GM12801 (cell line): ENCODE measurements around the gene CTR9.

ENCODE experiments used
- TF ChIP-seq, protein P1 (sequence below): IDR thresholded peaks from one replicate; pipeline ENCODE4 v1.5.1; 2011; ENCODE audit warnings: control low read depth; ENCODE audit not compliant: insufficient read length; ENCODE audit errors: extremely low read depth

Gene CTR9

DNA sequence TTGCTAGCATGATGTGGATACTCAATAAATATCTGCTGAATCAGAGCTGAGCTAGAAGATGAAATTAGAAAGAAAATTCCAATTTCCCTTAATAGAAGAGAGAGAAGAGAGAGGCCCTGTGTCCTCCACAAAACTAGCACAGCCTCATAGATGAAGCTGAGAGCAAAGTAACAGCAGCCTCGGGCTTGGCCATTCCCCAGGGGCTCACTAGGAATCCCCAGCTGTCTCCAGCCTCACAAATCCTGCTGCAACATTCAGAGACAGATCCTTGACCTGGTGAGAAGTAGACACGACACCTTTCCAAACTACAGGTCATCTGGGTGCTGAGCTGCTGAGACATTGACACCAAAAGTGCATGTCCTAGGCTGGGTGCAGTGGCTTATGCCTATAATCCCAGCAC is 31.4 kb upstream of the CTR9 start:
- TF ChIP-seq, protein P1, sequence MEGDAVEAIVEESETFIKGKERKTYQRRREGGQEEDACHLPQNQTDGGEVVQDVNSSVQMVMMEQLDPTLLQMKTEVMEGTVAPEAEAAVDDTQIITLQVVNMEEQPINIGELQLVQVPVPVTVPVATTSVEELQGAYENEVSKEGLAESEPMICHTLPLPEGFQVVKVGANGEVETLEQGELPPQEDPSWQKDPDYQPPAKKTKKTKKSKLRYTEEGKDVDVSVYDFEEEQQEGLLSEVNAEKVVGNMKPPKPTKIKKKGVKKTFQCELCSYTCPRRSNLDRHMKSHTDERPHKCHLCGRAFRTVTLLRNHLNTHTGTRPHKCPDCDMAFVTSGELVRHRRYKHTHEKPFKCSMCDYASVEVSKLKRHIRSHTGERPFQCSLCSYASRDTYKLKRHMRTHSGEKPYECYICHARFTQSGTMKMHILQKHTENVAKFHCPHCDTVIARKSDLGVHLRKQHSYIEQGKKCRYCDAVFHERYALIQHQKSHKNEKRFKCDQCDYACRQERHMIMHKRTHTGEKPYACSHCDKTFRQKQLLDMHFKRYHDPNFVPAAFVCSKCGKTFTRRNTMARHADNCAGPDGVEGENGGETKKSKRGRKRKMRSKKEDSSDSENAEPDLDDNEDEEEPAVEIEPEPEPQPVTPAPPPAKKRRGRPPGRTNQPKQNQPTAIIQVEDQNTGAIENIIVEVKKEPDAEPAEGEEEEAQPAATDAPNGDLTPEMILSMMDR = no peak

DNA sequence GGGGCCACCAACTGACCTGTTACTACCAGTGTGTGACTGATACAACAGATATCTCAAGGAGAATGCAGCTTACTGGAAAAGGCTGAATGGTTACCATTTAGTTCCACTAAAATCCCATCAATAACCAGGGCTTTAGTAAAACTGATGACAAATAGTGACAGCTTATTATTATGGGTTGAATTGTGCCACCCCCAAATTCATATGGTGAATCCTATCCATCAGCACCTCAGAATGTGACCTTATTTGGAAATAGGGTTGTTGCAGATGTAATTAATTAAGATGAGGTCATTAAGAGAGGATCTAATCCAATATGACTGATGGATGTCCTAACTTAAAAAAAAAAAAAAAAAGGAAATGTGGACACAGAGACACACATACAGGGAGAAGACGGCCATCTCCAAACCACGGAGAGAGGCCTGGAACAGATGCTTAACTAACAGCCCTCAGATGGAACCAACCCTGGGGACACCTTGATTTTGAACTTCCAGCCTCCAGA is 30.1 kb upstream of the CTR9 start:
- TF ChIP-seq, protein P1 = no peak

DNA sequence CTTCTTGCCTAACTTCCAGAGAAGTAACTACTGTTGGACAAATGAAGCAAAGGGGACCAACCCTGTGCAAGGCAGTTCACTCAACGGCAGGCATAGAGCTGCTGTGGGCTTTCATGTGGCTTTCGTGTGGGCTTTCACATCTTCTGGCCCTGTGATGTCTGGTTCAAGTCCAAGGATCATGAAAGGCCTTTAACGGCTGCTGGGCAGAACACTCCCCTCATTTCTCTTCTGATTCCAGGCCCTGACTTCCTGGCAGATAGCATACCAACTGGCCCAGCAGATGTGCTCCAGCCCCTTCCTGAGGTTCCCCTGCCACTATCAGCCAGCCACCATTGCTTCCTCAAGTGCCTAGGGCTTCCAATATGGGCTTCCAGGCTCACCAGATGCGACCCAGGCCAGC is 28.7 kb upstream of the CTR9 start:
- TF ChIP-seq, protein P1 = no peak

DNA sequence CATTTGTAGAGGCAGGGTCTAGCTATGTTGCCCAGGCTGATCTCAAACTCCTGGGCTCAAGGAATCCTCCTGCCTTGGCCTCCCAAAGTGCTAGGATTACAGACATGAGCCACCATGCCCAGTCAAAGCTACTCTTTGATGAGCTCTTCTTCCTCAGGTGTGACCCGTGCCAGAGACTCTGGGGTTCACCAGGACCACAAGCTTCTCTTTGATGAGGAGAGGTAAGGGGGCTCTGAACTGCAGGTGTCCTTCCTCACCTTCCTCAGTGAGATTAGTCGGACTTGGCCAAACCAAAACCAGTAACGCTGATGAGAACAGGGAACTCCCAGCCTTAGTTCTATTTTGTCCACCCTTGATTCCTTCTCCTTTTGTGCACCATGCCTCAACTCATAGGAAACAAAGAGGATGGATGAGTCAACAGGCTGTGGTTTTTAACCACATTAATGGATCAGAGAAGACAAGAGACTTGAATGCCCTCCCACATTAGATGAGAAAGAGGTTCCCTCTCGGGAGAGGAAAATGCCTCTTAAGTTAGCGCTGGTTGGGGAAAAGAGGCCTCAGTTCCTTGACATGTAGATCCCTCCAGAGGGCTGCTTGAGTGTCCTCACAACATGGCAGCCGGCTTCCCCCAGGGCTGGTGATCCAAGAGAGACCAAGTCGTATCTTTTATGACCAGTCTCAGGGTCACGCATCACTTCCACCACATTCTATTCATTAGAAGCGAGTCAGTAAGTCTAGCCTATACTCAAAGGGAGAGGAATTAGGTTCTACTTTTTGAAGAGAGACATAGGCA is 25.7 kb upstream of the CTR9 start:
- TF ChIP-seq, protein P1 = no peak

DNA sequence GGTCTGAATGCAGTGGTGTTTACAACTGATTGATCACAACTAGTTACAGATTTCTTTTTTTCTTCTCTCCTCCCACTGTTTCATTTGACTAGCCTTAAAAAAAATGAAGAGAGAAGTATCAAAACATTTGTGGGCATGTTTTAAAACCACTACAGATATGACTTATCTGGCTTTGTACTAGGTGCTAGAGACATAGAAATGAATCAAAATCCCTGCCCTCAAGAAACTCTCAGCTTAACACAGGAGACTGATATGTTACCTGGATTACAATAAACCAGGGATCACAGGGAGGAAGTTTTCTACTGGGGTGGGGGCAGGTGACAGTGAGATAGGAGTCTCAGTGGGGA is 25.2 kb upstream of the CTR9 start:
- TF ChIP-seq, protein P1 = no peak

DNA sequence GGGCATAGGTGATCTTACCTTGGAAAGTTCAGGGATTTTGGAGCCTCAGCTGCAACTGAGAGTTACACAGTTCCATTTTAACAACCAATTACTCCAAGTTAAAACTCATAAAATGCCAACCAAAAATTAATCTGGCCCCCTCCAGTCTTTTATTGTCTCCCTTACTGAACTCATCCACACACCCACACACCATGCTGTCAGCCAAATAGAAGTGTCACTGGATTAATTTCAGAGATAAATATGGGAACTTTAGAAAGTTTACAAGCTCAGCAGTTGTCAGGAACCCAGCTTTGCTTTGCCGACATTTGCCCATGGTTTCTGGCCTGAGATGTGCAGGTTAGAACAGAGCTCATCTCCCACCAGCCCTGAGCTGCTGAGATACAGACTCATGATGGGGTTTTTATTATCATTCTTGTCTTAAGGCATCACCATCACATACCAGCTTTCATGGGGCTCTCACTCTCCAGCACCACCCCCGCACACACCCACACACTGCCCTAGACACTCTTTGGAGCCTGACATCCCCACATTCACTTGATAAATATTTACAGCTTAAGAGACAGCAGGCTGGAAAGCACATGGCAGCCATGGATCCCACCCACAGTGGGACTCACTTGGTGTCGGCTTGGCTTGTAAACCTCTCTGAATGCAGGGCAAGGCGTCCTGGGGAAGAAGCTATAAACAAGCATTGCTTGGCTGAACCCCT is 23.7 kb upstream of the CTR9 start:
- TF ChIP-seq, protein P1 = no peak

DNA sequence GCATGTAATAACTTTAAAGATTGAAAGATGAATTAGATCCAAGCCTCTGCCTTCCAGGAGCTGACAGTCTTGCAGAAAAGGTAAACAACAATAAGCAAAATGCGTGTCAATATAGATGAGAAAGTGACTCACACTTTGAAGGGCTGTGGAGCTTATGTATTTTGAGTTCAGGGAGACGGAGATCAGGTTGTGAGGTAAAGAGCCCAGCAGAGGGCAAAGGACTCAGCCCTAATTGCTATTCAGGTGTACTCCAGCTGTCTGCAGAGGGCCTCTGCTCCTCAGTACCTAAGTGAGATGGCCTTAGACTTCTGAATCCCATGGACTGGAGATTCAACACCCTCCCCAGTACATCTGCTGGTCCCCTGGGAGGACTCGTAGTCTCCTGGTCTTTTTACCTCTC is 22.9 kb upstream of the CTR9 start:
- TF ChIP-seq, protein P1 = no peak
